Effector memory CD8-positive, alpha-beta T cell (primary cell): ENCODE data around the gene PROS1.
"Not testable (repeated sequence)": the region's sequence is repeated elsewhere in the genome, so short reads cannot be mapped to it uniquely, and the experiment has no call there.

Experiments
- ATAC-seq: fragments of 150-1000 bp; cut with Tn5 transposase; replicated peaks from 2 replicates; pipeline ENCODE4 v1.10.0; 2021; ENCODE audit warnings: mild to moderate bottlenecking, moderate library complexity
- DNase-seq, 3 experiments: peaks; one replicate each; pipeline ENCODE4 v3.0.0; 2021
- H3K27ac Mint-ChIP-seq, 2 donors: one replicate each; pipeline ENCODE4 v1.8.0; 2022; ENCODE audit warnings: mild to moderate bottlenecking in 2 of 2, mixed read lengths in 2 of 2, moderate library complexity in 2 of 2
- H3K27me3 Mint-ChIP-seq, 2 donors: one replicate each; pipeline ENCODE4 v1.8.0; 2022; ENCODE audit warnings: mixed read lengths in 2 of 2
- H3K36me3 Mint-ChIP-seq: one replicate; pipeline ENCODE4 v1.8.0; 2022; ENCODE audit warnings: mild to moderate bottlenecking, moderate library complexity, mixed read lengths; ENCODE audit not compliant: insufficient read depth
- H3K4me1 Mint-ChIP-seq, 2 donors: one replicate each; pipeline ENCODE4 v1.8.0; 2022; ENCODE audit warnings: low read depth in 2 of 2, mixed read lengths in 2 of 2
- H3K4me3 Mint-ChIP-seq, 2 donors: one replicate each; pipeline ENCODE4 v1.8.0; 2022; ENCODE audit warnings: mild to moderate bottlenecking in 2 of 2, mixed read lengths in 2 of 2, moderate library complexity in 2 of 2
- H3K9me3 Mint-ChIP-seq, 2 donors: one replicate each; pipeline ENCODE4 v1.8.0; 2022; ENCODE audit warnings: mixed read lengths in 2 of 2

Gene PROS1

DNA sequence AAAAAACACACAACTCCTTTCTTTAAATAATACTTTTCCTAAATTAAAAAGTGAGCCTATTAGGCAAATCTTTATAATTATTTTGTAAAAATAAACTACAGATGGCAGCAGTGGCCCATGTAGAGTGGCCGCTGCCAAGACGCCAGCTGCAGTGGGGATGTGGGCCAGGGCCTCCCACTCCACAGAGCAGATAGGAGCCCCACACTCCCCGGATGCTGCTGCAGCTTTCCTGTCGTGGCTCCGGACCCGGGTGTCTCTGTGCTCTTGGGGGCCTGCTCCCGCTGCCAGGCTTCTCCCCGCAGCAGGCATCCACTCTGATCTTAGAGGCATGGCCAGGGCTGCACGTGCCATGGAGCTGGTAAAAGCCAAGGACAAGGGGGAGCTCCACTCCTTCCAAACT is 67.5 kb downstream of the PROS1 start:
- ATAC-seq (no peak), DNase-seq (no peak)
- no peak overlapping the region for H3K27ac Mint-ChIP-seq
- H3K4me1 Mint-ChIP-seq = no peaks in the 10 kb centered on the region
- H3K4me3 Mint-ChIP-seq = no peak overlapping the region
- peaks cover 3% of the 10 kb centered on the region for H3K36me3 Mint-ChIP-seq
- H3K27me3 Mint-ChIP-seq = no peaks in the 10 kb centered on the region
- H3K9me3 Mint-ChIP-seq = peaks cover 0 to 1% of the 10 kb centered on the region in 2 donors

DNA sequence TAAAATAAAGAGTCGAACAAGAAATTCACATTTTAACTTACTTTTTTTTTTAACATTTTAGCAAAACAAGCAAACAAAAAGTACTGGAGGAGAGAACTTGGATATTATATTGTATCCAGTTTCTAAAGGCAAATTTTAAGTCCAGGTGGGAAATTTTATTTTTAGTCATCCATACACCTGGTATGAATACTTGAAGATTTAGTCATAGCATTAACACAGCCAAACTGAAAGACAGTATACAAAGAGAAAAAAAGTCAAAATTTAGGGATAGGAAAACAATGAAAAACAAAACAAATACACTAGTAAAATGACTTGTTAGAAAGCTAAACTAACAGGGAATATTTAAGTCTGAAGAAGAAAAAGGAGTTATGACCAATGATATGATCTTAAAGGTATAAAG is 69.1 kb downstream of the PROS1 start:
- ATAC-seq = no peak
- H3K27ac Mint-ChIP-seq = no peak overlapping the region

DNA sequence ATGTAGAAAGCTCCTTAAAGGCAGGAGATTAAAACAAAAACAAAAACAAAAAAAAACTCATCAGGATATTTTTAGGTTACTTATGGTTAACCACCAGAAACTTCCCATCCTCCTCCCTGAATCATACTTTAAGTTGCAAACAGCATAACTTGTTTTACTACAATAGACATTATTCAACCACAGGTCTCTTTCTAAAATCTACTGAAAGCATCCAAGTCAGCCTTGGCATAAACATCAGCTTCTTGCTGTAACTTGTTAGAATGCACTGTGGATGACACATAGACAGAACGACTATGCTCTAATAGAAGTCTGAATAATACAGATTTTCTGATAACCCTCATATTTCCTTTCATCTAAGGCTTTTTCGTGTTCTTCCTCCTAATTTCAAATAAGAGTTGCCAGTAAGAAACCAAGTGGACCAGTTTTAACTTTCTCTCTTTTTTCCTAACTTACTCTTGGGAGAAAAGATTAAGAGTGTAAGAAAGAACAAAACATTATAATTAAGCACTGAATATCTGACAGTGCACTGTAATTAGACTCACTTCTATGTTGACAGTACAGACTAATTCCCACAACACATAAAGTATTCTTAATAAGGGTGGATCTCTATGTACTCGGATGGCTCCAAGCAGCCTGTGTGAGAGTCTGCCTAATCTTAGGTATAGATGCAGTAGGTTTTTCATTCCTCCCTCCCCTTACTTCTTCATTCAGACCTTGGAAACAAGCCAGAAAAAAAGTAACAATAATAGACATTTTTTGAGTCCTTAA is 95.3 kb downstream of the PROS1 start:
- H3K9me3 Mint-ChIP-seq, H3K4me3 Mint-ChIP-seq, H3K36me3 Mint-ChIP-seq, H3K27me3 Mint-ChIP-seq, H3K4me1 Mint-ChIP-seq, ATAC-seq, DNase-seq, H3K27ac Mint-ChIP-seq: not testable (repeated sequence)

More for the DNA sequence above, 69.1 kb downstream of the PROS1 start:
- H3K4me3 Mint-ChIP-seq = no peak overlapping the region
- no peaks in the 10 kb centered on the region for H3K27me3 Mint-ChIP-seq
- DNase-seq = no peak
- H3K4me1 Mint-ChIP-seq = no peaks in the 10 kb centered on the region
- H3K9me3 Mint-ChIP-seq = peaks cover 0 to 1% of the 10 kb centered on the region in 2 donors
- peaks cover 3% of the 10 kb centered on the region for H3K36me3 Mint-ChIP-seq

DNA sequence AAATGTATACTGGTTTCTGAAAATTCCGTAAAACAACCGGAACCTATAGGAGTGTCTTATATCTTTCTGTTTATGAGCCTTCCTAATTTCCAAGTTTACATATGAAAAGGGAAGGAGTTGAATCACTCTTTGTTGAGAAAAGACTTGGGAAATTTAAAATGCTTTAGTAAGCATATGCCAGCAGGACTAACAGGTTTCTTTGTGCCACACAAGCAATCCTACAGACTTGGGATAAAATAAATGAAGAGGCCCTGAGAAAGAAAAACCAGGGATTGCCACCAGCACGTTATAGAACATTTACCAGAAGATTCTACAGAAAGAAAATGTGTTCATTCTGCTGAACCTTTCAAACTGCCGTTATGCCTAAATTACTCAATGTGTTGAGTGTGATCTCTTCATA is 96.3 kb downstream of the PROS1 start:
- H3K36me3 Mint-ChIP-seq = not testable (repeated sequence)

DNA sequence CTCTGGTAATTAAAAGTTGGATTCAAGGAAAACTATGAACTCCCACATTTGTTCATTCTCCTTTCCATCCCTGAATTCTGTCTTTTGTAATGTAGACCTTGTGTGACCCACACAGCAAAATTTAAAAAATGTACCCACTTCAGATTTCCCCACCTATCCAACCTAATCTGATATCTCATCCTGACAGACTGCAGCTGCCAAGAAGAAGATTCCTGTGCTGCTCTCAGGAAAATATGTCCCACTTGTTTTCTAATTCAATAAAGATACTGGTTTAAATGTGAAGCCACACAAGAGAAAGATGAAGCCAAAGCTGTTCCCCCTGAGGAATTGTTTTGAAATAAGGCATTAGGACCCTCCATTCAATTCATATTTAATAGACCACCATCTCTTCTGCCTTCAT is 100.3 kb downstream of the PROS1 start:
- not testable (repeated sequence) for H3K4me3 Mint-ChIP-seq, DNase-seq, H3K27ac Mint-ChIP-seq, H3K9me3 Mint-ChIP-seq, H3K4me1 Mint-ChIP-seq, H3K27me3 Mint-ChIP-seq, H3K36me3 Mint-ChIP-seq, ATAC-seq

More for the DNA sequence above, 96.3 kb downstream of the PROS1 start:
- not testable (repeated sequence) for DNase-seq, H3K27ac Mint-ChIP-seq, H3K27me3 Mint-ChIP-seq, H3K4me3 Mint-ChIP-seq, H3K4me1 Mint-ChIP-seq, H3K9me3 Mint-ChIP-seq, ATAC-seq

DNA sequence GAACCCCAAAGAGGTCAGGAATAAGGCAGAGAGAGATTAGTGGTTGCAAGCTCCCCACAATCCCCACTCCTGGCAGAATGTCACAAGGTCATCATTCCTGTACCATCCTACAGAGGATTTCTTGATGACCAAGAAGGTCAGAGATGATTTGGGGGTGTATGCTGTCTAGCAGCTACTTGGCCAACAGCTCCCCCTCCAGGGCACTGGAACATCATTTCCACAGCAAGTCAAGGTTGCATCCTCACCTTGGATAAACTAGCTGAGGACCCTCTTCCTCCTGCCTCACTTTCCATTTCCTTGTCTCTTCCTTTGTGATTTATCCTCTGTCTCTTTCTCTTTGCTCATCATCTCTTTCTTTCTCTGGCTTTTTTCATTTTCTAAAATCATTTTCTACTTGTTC is 106.3 kb downstream of the PROS1 start:
- Mint-ChIP-seq H3K27ac (no peak overlapping the region), H3K9me3 (peaks cover 0 to 9% of the 10 kb centered on the region in 2 donors), H3K36me3 (no peaks in the 10 kb centered on the region), H3K4me3 (no peak overlapping the region), H3K27me3 (no peaks in the 10 kb centered on the region), H3K4me1 (no peaks in the 10 kb centered on the region)
- DNase-seq (no peak), ATAC-seq (no peak)

DNA sequence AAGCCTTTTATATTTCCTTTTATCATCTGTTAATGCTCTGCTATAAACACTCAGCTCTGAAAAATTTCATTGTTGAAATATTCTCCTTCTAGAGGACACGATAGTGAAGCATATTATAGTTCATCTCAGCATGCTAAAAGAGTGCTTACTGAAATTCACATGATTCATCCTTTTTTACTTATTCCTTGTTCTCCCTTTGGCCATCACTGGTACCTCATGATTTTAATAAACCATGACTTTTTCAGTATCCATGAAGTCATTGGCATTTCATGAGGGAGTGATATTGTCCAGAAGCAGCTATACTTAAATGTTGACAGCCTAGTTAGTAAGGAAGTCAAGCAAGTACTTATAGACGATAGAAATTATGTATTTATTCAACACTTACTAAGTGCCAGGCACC is 112.7 kb downstream of the PROS1 start:
- DNase-seq (no peak), ATAC-seq (no peak)
- Mint-ChIP-seq H3K4me3 (no peak overlapping the region), H3K4me1 (no peaks in the 10 kb centered on the region), H3K27ac (no peak overlapping the region), H3K9me3 (peaks cover 0 to 4% of the 10 kb centered on the region in 2 donors), H3K27me3 (no peaks in the 10 kb centered on the region), H3K36me3 (no peaks in the 10 kb centered on the region)

DNA sequence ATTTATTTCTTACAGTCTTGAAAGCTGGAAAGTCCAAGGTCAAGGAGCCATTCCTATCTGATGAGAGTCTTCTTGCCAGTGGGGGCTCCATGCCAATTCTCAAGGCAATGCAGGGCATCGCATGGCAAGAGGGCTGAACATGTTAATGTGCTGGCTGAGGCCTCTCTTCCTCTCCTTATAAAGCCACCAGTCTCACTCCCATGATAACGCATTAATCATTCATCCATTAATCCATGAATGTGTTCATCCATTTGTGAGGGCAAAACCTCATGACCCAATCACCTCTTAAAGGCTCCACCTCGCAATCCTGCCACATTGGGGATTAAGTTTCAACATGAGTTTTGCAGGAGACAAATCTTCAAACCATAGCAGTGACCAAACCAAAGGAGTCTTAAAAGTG is 118.3 kb downstream of the PROS1 start:
- Mint-ChIP-seq H3K9me3 (peaks cover 0 to 4% of the 10 kb centered on the region in 2 donors), H3K4me1 (no peaks in the 10 kb centered on the region), H3K27ac (no peak overlapping the region), H3K4me3 (no peak overlapping the region), H3K27me3 (no peaks in the 10 kb centered on the region), H3K36me3 (no peaks in the 10 kb centered on the region)
- no peak for DNase-seq
- ATAC-seq = no peak

DNA sequence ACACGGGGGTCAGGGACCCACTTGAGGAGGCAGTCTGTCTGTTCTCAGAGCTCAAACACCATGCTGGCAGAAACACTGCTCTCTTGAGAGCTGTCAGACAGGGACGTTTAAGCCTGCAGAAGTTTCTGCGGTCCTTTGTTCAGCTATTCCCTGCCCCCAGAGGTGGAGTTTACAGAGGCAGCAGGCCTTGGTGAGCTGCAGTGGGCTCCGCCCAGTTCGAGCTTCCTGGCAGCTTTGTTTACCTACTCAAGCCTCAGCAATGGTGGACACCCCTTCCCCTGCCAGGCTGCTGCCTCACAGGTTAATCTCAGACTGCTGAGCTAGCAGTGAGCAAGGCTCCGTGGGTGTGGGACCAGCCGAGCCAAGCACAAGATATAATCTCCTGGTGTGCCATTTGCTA is 121.5 kb downstream of the PROS1 start:
- H3K9me3 Mint-ChIP-seq, H3K4me3 Mint-ChIP-seq, H3K27ac Mint-ChIP-seq, H3K36me3 Mint-ChIP-seq, ATAC-seq, H3K27me3 Mint-ChIP-seq, H3K4me1 Mint-ChIP-seq, DNase-seq: not testable (repeated sequence)

DNA sequence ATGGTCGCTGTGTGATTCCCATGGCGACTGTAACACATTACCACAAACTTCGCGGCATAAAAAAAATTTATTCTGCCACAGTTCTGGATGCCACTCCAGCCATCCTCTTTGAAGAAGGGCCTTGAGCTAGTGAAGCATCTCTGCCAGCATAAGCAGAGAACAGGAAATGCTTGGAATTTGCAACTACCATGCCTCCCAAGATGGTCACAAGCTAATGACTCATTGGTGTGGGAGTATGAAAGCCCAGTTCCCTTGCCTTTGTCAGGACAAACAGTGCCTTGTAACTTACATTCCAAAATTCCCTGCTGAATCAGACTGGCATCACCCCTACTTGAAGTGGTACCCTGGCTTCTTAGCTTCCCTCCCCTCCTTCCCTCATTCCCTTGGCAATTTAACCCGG is 129.7 kb downstream of the PROS1 start:
- Mint-ChIP-seq H3K27ac (no peak overlapping the region), H3K4me1 (peaks cover 0 to 3% of the 10 kb centered on the region in 2 donors), H3K36me3 (no peaks in the 10 kb centered on the region), H3K4me3 (no peak overlapping the region), H3K9me3 (no peaks in the 10 kb centered on the region), H3K27me3 (no peaks in the 10 kb centered on the region)
- DNase-seq (no peak), ATAC-seq (no peak)

DNA sequence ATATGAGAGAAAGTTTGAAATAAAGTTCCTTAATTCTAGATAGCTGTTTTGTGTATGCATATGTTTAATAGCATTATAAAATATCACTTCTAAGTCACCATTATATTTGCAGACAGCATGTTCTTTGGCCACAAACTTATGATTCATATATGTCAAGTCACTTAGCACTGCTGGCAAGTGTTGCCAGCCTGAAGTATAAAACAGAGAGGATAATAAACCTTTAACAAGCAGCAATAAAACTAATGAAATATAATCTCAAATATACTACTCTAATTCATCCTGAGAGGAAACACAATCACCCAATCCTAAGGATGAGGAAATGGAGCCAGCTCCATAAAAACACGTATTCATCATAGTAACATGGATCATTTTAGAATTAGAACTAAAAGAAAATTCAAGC is 134.5 kb downstream of the PROS1 start:
- not testable (repeated sequence) for H3K36me3 Mint-ChIP-seq

More for the DNA sequence above, 134.5 kb downstream of the PROS1 start:
- H3K4me1 Mint-ChIP-seq, DNase-seq, H3K4me3 Mint-ChIP-seq, ATAC-seq, H3K27ac Mint-ChIP-seq, H3K9me3 Mint-ChIP-seq, H3K27me3 Mint-ChIP-seq: not testable (repeated sequence)
